HEK293T (cell line): ENCODE results near the gene TOPBP1.

Source experiments
- ELF4 ChIP-seq: fragments of 450-650 bp; IDR thresholded peaks from 2 replicates; pipeline ENCODE4 v1.6.1; 2017; ENCODE audit warnings: antibody characterized with exemption
- FOXM1 ChIP-seq: fragments of 450-650 bp; IDR thresholded peaks from 2 replicates; pipeline ENCODE4 v1.6.1; 2017; ENCODE audit warnings: mild to moderate bottlenecking, borderline replicate concordance
- HDGF ChIP-seq: fragments of 450-650 bp; IDR thresholded peaks from 2 replicates; pipeline ENCODE4 v1.6.1; 2017; ENCODE audit warnings: antibody characterized with exemption, borderline replicate concordance
- NFRKB ChIP-seq: fragments of 450-650 bp; IDR thresholded peaks from 2 replicates; pipeline ENCODE4 v1.6.1; 2016; ENCODE audit warnings: mild to moderate bottlenecking, moderate library complexity
- SP1 ChIP-seq: fragments of 450-650 bp; IDR thresholded peaks from 2 replicates; pipeline ENCODE4 v1.6.1; 2017

DNA sequence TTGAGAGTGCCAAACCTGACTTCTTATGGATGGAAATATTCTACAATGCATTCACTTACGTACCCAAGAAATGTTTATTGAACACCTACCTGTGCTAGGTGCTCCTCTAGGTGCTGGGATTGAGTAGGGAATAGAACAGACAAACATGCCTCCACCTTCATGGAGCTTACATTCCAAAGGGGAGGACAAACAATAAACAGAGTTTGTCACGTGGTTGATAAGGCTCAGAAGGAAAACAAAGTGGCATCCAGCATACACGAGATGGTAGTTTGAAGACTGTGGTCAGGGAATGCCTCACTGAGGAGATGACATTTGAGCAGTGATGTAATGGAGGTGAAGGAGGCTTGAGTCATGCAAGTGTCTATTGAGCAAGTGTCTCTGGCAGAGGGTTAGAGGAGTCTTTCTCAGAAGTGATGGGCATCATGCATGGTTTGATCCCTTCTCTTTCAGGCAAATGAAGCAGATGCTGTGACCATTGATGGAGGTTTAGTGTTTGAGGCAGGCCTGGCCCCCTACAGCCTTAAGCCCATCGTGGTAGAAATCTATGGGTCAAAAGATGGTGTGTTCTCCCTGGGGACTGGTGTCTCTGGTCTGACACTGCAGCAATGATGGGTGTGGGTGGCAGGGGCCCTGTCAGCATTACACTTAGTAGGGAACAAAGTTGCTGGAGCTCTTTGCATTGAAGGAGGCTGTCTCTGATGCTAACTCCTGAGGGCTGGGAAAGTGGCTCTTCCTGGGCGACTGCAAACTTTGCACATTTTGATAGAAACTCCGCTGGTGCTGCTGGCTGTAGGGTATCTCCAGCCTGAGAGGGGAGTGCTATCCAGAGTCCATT lies 29.7 kb upstream of the TOPBP1 start:
- no peak for TF ChIP-seq SP1
- TF ChIP-seq HDGF = no peak
- no peak for TF ChIP-seq NFRKB
- TF ChIP-seq ELF4 = no peak
- no peak for TF ChIP-seq FOXM1
